ENCODE measurements around the gene TOP1. TPM values are rescaled to one million over a fixed set of nuclear protein-coding genes. Genes with fewer than 3 reads are reported as not detected.

Gene TOP1
- total RNA-seq, 1 donor from 2014 or later, result 9.4 TPM

GRCh38 chr20:41118632-41119031, 90.0 kb downstream of the TOP1 start:
- DNase-seq (ENCODE audit: low spot score in 2 of 2), result no peak
- Histone ChIP-seq H3K4me1 (no peaks in the 10 kb centered on the region), H3K4me3 (no peak overlapping the region), H3K27me3 (no peaks in the 10 kb centered on the region), H3K36me3 (peaks cover 68 to 98% of the 10 kb centered on the region in 2 donors), H3K27ac (peak overlapping the region in 1 of 2 donors; percentile 11), H3K9me3 (no peaks in the 10 kb centered on the region)
- TF ChIP-seq, protein P1, sequence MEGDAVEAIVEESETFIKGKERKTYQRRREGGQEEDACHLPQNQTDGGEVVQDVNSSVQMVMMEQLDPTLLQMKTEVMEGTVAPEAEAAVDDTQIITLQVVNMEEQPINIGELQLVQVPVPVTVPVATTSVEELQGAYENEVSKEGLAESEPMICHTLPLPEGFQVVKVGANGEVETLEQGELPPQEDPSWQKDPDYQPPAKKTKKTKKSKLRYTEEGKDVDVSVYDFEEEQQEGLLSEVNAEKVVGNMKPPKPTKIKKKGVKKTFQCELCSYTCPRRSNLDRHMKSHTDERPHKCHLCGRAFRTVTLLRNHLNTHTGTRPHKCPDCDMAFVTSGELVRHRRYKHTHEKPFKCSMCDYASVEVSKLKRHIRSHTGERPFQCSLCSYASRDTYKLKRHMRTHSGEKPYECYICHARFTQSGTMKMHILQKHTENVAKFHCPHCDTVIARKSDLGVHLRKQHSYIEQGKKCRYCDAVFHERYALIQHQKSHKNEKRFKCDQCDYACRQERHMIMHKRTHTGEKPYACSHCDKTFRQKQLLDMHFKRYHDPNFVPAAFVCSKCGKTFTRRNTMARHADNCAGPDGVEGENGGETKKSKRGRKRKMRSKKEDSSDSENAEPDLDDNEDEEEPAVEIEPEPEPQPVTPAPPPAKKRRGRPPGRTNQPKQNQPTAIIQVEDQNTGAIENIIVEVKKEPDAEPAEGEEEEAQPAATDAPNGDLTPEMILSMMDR (IDR thresholded peaks at IDR 0.05), result no peak
- intact Hi-C loops (cut with DNase I), result no loop called here

GRCh38 chr20:41119614-41120561, 91.3 kb downstream of the TOP1 start:
- DNase-seq (ENCODE audit: low spot score in 2 of 2), result no peak
- H3K27ac ChIP-seq, result no peak overlapping the region
- H3K9me3 ChIP-seq, result no peaks in the 10 kb centered on the region
- intact Hi-C loops (cut with DNase I), result no loop called here
- TF ChIP-seq, protein P1 (IDR thresholded peaks at IDR 0.05), result no peak
- no peaks in the 10 kb centered on the region for H3K27me3 ChIP-seq
- H3K36me3 ChIP-seq, result peaks cover 62 to 98% of the 10 kb centered on the region in 2 donors
- H3K4me1 ChIP-seq, result no peaks in the 10 kb centered on the region
- H3K4me3 ChIP-seq, result no peak overlapping the region

DNA sequence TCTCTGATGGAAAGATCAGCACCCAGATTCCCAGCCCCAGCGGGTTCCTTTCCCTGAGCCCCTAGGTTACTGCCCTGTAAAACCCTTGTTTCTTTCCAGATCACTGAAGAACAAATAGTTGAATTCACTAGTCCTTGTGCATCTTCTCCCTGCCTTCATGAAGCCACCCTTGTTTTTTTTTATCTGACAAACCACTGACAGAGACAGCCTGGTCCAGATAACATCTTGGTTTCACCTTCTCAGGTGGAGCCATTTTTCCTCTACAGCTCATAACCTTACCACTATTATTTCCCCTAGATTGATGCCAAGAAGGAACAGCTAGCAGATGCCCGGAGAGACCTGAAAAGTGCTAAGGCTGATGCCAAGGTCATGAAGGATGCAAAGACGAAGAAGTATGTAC, 92.8 kb downstream of the TOP1 start:
- no peak for DNase-seq (ENCODE audit: low spot score in 2 of 2)
- TF ChIP-seq, protein P1 (IDR thresholded peaks at IDR 0.05), result no peak
- intact Hi-C loops (cut with DNase I), result no loop called here
- peaks cover 48 to 95% of the 10 kb centered on the region in 2 donors for H3K36me3 ChIP-seq
- no peaks in the 10 kb centered on the region for H3K4me1 ChIP-seq
- H3K9me3 ChIP-seq, result no peaks in the 10 kb centered on the region
- H3K27me3 ChIP-seq, result no peaks in the 10 kb centered on the region
- no peak overlapping the region for H3K4me3 ChIP-seq
- no peak overlapping the region for H3K27ac ChIP-seq

GRCh38 chr20:41123631-41124030, 95.0 kb downstream of the TOP1 start:
- H3K27me3 ChIP-seq, result no peaks in the 10 kb centered on the region
- intact Hi-C loops (cut with DNase I), result no loop called here
- no peaks in the 10 kb centered on the region for H3K4me1 ChIP-seq
- DNase-seq (ENCODE audit: low spot score in 2 of 2), result no peak
- peaks cover 41 to 74% of the 10 kb centered on the region in 2 donors for H3K36me3 ChIP-seq
- H3K4me3 ChIP-seq, result no peak overlapping the region
- no peaks in the 10 kb centered on the region for H3K9me3 ChIP-seq
- TF ChIP-seq, protein P1 (IDR thresholded peaks at IDR 0.05), result no peak
- no peak overlapping the region for H3K27ac ChIP-seq

DNA sequence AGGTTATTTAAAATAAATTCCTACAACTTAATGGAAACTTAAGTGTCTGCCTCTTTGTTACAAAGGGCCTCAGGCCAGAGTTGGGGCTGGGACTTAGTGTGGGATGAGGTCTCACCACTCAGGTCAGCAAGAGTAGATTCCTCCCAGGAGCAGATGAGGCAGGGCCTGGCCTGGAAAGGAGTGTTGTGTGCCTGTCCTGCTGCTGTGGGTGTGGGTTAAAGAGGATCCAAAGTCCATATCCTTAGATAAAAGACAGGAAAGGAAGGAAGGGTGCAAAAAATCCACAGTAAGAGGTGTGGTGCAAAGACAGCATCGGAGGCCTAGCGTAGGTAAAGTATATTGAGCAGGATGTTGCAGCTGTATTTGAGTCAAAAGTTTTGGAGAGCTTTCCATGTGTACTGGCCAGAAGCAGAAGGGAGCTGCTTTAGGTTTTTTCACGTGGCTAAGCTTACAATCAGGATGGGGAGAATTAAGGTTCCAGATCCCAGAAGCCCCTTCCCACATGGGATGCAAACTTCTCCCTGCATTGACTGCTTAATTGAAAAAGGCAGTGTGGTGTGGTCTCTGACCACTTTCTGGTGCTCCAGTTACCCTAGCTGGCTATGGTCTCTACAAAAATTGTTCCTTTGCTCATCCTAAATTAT, 96.0 kb downstream of the TOP1 start:
- Histone ChIP-seq H3K27ac (no peak overlapping the region), H3K27me3 (no peaks in the 10 kb centered on the region), H3K4me1 (no peaks in the 10 kb centered on the region), H3K36me3 (peaks cover 35 to 64% of the 10 kb centered on the region in 2 donors), H3K4me3 (no peak overlapping the region), H3K9me3 (no peaks in the 10 kb centered on the region)
- intact Hi-C loops (cut with DNase I), result no loop called here
- DNase-seq (ENCODE audit: low spot score in 2 of 2), result no peak
- TF ChIP-seq, protein P1 (IDR thresholded peaks at IDR 0.05), result no peak
